WTC11 (cell line): ENCODE results near the gene BCL2A1. TPM values are rescaled to one million over a fixed set of nuclear protein-coding genes. Genes with fewer than 3 reads are reported as not detected.

Experiments
- ATAC-seq: fragments of 200-7000 bp; cut with Tn5 transposase; 2 replicates; pipeline ENCODE4 v1.10.0; 2021; ENCODE audit warnings: mild to moderate bottlenecking, moderate library complexity
- CTCF ChIA-PET: fragments of 300-600 bp; sonication (Branson Sonifier 250); formaldehyde crosslinking; loops from one replicate; lab custom pipeline; 2021; ENCODE audit warnings: antibody characterized with exemption; lab: Charles Lee
- POLR2A ChIA-PET: fragments of 350-600 bp; sonication (Branson Sonifier 250); formaldehyde crosslinking; loops from one replicate; lab custom pipeline; 2021; ENCODE audit warnings: antibody characterized with exemption; lab: Charles Lee
- DNase-seq: peaks from one replicate; pipeline ENCODE4 v3.0.0; 2021; ENCODE audit warnings: low spot score
- H3K27ac Mint-ChIP-seq: 2 replicates; pipeline ENCODE4 v1.8.0; 2021; ENCODE audit warnings: mixed read lengths
- H3K27me3 Mint-ChIP-seq: 2 replicates; pipeline ENCODE4 v1.8.0; 2021; ENCODE audit warnings: low read depth, mild to moderate bottlenecking, moderate library complexity, mixed read lengths
- H3K36me3 Mint-ChIP-seq: 2 replicates; pipeline ENCODE4 v1.8.0; 2021; ENCODE audit warnings: mixed read lengths
- H3K4me1 Mint-ChIP-seq: 2 replicates; pipeline ENCODE4 v1.8.0; 2022; ENCODE audit warnings: mixed read lengths
- H3K4me3 Mint-ChIP-seq: 2 replicates; pipeline ENCODE4 v1.8.0; 2021; ENCODE audit warnings: mild to moderate bottlenecking, moderate library complexity, mixed read lengths
- H3K9me3 Mint-ChIP-seq: 2 replicates; pipeline ENCODE4 v1.8.0; 2021; ENCODE audit warnings: mixed read lengths
- AFF4 ChIP-seq: sonication (generic); formaldehyde crosslinking; IDR thresholded peaks from 2 replicates; pipeline ENCODE4 v1.8.1; 2023; ENCODE audit warnings: mild to moderate bottlenecking, missing genetic modification reagents, borderline replicate concordance
- ATF1 ChIP-seq: sonication (generic); formaldehyde crosslinking; IDR thresholded peaks from 2 replicates; pipeline ENCODE4 v1.8.1; 2023; ENCODE audit warnings: mild to moderate bottlenecking, moderate library complexity, missing genetic modification reagents
- CBFB ChIP-seq: sonication (generic); formaldehyde crosslinking; IDR thresholded peaks from 2 replicates; pipeline ENCODE4 v1.8.1; 2022; ENCODE audit warnings: mild to moderate bottlenecking, low read depth, missing genetic modification reagents
- CREM ChIP-seq: sonication (generic); formaldehyde crosslinking; IDR thresholded peaks from 2 replicates; pipeline ENCODE4 v1.8.1; 2022; ENCODE audit warnings: mild to moderate bottlenecking, missing genetic modification reagents, moderate library complexity
- ELF4 ChIP-seq: sonication (generic); formaldehyde crosslinking; IDR thresholded peaks from 2 replicates; pipeline ENCODE4 v1.8.1; 2022; ENCODE audit warnings: low read depth, mild to moderate bottlenecking, moderate library complexity, missing genetic modification reagents
- EMX1 ChIP-seq: fragments of 250-450 bp; sonication (Bioruptor Pico); IDR thresholded peaks from 2 replicates; pipeline ENCODE4 v1.8.0; 2021; ENCODE audit warnings: mild to moderate bottlenecking
- FOXJ3 ChIP-seq: sonication (generic); formaldehyde crosslinking; IDR thresholded peaks from 2 replicates; pipeline ENCODE4 v1.9.0; 2021; ENCODE audit warnings: missing genetic modification reagents, mild to moderate bottlenecking, borderline replicate concordance
- FOXP4 ChIP-seq: sonication (generic); formaldehyde crosslinking; IDR thresholded peaks from 2 replicates; pipeline ENCODE4 v1.8.0; 2022; ENCODE audit warnings: mild to moderate bottlenecking, missing genetic modification reagents
- MXD4 ChIP-seq: fragments of 250-450 bp; sonication (Bioruptor Pico); IDR thresholded peaks from 2 replicates; pipeline ENCODE4 v1.8.0; 2021; ENCODE audit warnings: mild to moderate bottlenecking, moderate library complexity, borderline replicate concordance
- NFATC4 ChIP-seq: fragments of 250-450 bp; sonication (Bioruptor Pico); IDR thresholded peaks from 2 replicates; pipeline ENCODE4 v1.9.0; 2021; ENCODE audit warnings: mild to moderate bottlenecking
- PRRX2 ChIP-seq: fragments of 250-450 bp; sonication (Bioruptor Pico); IDR thresholded peaks from 2 replicates; pipeline ENCODE4 v1.8.0; 2021; ENCODE audit warnings: mild to moderate bottlenecking
- SOX15 ChIP-seq: fragments of 250-450 bp; sonication (Bioruptor Pico); IDR thresholded peaks from 2 replicates; pipeline ENCODE4 v1.9.0; 2021; ENCODE audit warnings: mild to moderate bottlenecking
- TEAD4 ChIP-seq: sonication (generic); formaldehyde crosslinking; IDR thresholded peaks from 2 replicates; pipeline ENCODE4 v1.8.0; 2022; ENCODE audit warnings: mild to moderate bottlenecking, missing genetic modification reagents
- USF1 ChIP-seq: sonication (generic); formaldehyde crosslinking; IDR thresholded peaks from 2 replicates; pipeline ENCODE4 v1.8.0; 2022; ENCODE audit warnings: mild to moderate bottlenecking, missing genetic modification reagents
- ZNF263 ChIP-seq: sonication (generic); formaldehyde crosslinking; IDR thresholded peaks from 2 replicates; pipeline ENCODE4 v1.8.1; 2022; ENCODE audit warnings: low read depth, mild to moderate bottlenecking, moderate library complexity, missing genetic modification reagents
- ZNF281 ChIP-seq: sonication (generic); formaldehyde crosslinking; IDR thresholded peaks from 2 replicates; pipeline ENCODE4 v1.8.0; 2023; ENCODE audit warnings: mild to moderate bottlenecking, missing genetic modification reagents
- ZNF416 ChIP-seq: fragments of 250-450 bp; sonication (Bioruptor Pico); IDR thresholded peaks from 2 replicates; pipeline ENCODE4 v1.9.0; 2021; ENCODE audit warnings: mild to moderate bottlenecking, inconsistent platforms
- ZSCAN18 ChIP-seq: fragments of 250-450 bp; sonication (Bioruptor Pico); IDR thresholded peaks from 2 replicates; pipeline ENCODE4 v2.1.2; 2022; ENCODE audit warnings: mild to moderate bottlenecking, moderate library complexity
- total RNA-seq: library from RNA; stranded (reverse); gene quantifications from 3 replicates; pipeline ENCODE4 v1.2.3, GENCODE V29; 2021
- TF ChIP-seq, protein P1 (sequence below): fragments of 250-450 bp; sonication (Bioruptor Pico); IDR thresholded peaks from 2 replicates; pipeline ENCODE4 v1.9.0; 2021; ENCODE audit warnings: mild to moderate bottlenecking
- TF ChIP-seq, protein P2 (sequence below): fragments of 200-600 bp; IDR thresholded peaks from 2 replicates; pipeline ENCODE4 v1.8.0; 2022; ENCODE audit warnings: antibody characterized with exemption

BCL2A1 gene
- total RNA-seq, 1 experiment from 2014 or later: 0.28 TPM

DNA sequence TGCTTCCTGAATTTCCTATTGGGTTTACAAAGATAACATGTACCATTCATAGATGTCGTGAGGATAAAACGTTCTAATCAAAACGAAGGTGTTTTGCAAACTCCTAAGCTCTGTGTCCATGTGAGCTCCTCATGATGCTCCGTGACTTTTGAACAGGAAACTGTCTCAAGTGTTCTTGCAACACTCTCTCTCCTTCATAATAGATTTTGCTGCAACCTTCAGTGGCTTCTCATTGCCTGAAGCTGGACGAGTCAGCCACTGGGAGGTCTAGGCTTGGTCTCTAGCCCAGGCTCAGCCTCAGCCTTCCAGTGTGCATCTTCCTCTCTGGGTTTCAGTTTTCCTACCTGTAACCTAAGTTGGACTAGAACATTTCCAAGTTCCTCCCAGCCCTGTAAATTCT, 18.7 kb upstream of the BCL2A1 start:
- TF ChIP-seq FOXP4 (CRISPR knock-in tag) (no peak), FOXJ3 (no peak), ZNF416 (CRISPR knock-in tag) (no peak), ZNF281 (CRISPR knock-in tag) (no peak), PRRX2 (CRISPR knock-in tag) (no peak), USF1 (CRISPR knock-in tag) (no peak), ZSCAN18 (CRISPR knock-in tag) (no peak), AFF4 (no peak), TEAD4 (CRISPR knock-in tag) (no peak), ZNF263 (CRISPR knock-in tag) (no peak), CBFB (CRISPR knock-in tag) (no peak), ATF1 (CRISPR knock-in tag) (no peak), NFATC4 (CRISPR knock-in tag) (no peak), ELF4 (no peak), MXD4 (CRISPR knock-in tag) (no peak), SOX15 (CRISPR knock-in tag) (no peak), CREM (no peak), EMX1 (CRISPR knock-in tag) (no peak)
- TF ChIP-seq, protein P1, sequence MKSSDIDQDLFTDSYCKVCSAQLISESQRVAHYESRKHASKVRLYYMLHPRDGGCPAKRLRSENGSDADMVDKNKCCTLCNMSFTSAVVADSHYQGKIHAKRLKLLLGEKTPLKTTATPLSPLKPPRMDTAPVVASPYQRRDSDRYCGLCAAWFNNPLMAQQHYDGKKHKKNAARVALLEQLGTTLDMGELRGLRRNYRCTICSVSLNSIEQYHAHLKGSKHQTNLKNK: no peak
- TF ChIP-seq, protein P2, sequence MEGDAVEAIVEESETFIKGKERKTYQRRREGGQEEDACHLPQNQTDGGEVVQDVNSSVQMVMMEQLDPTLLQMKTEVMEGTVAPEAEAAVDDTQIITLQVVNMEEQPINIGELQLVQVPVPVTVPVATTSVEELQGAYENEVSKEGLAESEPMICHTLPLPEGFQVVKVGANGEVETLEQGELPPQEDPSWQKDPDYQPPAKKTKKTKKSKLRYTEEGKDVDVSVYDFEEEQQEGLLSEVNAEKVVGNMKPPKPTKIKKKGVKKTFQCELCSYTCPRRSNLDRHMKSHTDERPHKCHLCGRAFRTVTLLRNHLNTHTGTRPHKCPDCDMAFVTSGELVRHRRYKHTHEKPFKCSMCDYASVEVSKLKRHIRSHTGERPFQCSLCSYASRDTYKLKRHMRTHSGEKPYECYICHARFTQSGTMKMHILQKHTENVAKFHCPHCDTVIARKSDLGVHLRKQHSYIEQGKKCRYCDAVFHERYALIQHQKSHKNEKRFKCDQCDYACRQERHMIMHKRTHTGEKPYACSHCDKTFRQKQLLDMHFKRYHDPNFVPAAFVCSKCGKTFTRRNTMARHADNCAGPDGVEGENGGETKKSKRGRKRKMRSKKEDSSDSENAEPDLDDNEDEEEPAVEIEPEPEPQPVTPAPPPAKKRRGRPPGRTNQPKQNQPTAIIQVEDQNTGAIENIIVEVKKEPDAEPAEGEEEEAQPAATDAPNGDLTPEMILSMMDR: no peak
- CTCF ChIA-PET: no interaction called here
- Mint-ChIP-seq H3K4me3 (no peak overlapping the region), H3K27ac (no peak overlapping the region), H3K36me3 (no peaks in the 10 kb centered on the region), H3K4me1 (no peaks in the 10 kb centered on the region), H3K9me3 (no peaks in the 10 kb centered on the region), H3K27me3 (no peaks in the 10 kb centered on the region)
- ATAC-seq (no peak), DNase-seq (no peak)
- POLR2A ChIA-PET: no interaction called here
